Gastrocnemius medialis (tissue), 4 donors: ENCODE data around the gene WDR91.

ENCODE experiments used
- CTCF ChIP-seq, 5 experiments: fragments of 450-650 bp in 3 of 5; fragments of 200-600 bp in 2 of 5; sonication (generic) in 2 of 5; IDR thresholded peaks in 4 of 5; conservative IDR thresholded peaks in 1 of 5; 1 replicate in 4 of 5; 2 replicates in 1 of 5; pipeline ENCODE4 v1.5.1; 2016 to 2019; ENCODE audit warnings: antibody characterized with exemption in 5 of 5, mild to moderate bottlenecking in 3 of 5, moderate library complexity in 3 of 5
- POLR2A ChIP-seq, 2 donors: fragments of 450-650 bp; IDR thresholded peaks; one replicate each; pipeline ENCODE4 v1.6.1; 2017; ENCODE audit warnings: antibody characterized with exemption in 2 of 2, mild to moderate bottlenecking in 2 of 2, moderate library complexity in 2 of 2

- TF ChIP-seq POLR2A (IDR thresholded peaks at IDR 0.05) (no peak), CTCF (IDR thresholded peaks at IDR 0.05 in 4 of 5, conservative IDR thresholded peaks at IDR 0.05 in 1 of 5) (no peak)
These were observed 29.9 kb downstream of the WDR91 start for GRCh38 chr7:135181261-135181928.
